ENCODE results near the gene ADAM22.

GRCh38 chr7:88018501-88018900 lies 84.5 kb downstream of the ADAM22 start:
- no peak for TF ChIP-seq CTCF (conservative IDR thresholded peaks at IDR 0.05)
- no peak for TF ChIP-seq EZH2 (IDR thresholded peaks at IDR 0.05; ENCODE audit: low read depth)
